NCI-H1048 (cell line): ENCODE results near the gene TMEM40.
"Not testable (repeated sequence)": the region's sequence is repeated elsewhere in the genome, so short reads cannot be mapped to it uniquely, and the experiment has no call there.

ENCODE experiments used
- DNase-seq: peaks from one replicate; lab custom pipeline; 2025; lab: John Stamatoyannopoulos, UW

The TMEM40 gene

DNA sequence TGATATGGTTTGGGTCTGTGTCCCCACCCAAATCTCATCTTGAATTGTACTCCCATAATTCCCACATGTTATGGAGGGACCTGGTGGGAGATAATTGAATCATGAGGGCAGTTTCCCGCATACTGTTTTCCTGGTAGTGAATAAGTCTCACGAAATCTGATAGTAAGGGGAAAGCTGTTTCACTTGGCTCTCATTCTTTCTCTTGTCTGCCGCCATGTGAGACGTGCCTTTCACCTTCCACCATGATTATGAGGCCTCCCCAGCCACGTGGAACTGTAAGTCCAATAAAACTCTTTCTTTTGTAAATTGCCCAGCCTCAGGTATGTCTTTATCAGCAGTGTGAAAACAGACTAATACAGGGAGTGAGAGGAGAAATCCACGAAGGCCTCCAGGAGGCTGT, 16.9 kb upstream of the TMEM40 start:
- not testable (repeated sequence) for DNase-seq

DNA sequence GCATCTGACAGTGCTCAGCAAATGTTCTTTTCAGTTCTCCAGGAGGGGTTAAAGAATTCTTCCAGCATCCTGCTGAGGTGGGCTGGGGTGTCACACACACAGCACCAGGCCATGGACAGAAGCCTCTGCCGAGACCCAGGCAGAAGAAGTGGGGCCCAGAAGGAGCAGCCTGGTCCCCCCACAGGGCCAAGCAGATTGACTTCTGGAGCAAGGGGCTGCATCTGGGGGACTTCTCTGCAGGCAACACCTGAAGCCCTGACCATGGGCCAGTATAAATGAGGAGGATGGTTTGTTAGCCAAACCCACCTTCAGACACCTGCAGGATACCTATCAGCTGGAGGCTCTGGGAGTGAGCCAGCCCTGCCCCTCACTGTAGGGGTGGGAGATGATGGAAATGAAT, 16.2 kb upstream of the TMEM40 start:
- DNase-seq = no peak

DNA sequence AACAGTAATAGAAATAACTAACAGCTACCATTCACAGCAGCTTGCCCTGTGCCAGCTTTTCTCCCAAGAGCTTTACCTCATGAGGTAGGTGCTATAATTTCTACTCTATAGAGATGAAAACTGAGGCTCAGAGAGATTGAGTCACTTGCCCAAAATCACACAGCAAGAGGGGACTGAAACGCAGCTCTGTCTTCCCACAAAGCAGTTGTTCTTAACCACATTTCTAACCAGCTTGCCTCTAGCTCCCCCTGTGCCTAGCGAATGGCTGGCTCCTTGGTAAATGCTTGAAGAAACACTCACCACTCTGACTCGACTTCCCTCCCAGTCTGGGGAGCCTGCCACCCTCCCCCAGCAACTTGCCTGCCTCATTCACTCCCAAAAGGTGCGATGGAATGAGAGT, 15.6 kb upstream of the TMEM40 start:
- DNase-seq = no peak

DNA sequence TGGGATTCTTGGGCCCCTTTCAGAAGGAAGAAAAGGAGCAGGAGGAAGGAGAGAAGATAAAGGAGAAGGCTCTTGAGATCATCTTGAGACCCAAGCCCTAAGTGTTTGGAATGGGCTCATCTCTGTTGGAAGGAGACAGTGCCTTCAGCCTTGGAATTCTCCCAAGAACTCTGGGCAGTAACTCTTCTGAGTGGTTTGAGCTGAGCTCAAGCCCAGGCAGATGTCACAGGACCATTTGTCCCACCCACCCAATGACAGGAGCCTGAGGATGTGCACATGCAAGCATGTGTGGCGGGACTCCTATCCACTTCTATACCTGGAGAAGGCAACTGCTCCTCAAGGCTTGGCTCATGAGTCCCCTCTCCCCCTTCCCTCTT, 14.6 kb upstream of the TMEM40 start:
- DNase-seq = no peak

DNA sequence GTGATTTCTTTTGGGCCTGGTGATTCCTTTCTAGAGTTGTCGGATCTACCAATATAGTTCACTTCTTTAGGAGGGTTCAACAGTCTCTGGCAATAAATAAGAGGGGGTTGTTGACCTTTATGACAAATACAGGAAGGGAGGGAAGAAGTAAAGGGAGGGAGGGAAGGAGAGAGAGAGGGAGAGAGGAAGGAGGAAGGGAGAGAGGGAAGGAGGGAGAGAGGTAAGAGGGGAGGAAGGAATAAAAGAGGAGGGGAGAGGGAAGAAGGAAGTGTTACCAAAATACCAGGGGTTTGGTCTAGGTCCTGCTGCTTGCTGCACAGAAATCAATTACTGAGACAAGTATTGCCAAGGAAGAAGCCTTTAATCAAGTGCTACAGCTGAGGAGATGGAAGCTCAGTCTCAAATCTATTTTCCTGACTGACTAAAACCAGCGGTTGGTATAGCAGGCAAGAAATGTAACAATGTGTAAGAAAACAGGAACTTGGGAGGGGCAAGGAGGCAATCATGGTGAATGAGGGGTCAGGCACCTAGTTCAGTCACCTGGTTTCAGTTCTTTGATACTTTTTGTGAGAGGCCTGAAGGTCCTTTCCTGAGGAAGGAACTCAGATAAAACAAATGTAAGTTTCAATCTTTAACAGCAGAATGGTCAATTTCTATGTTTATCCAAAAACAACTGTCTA, 14.1 kb upstream of the TMEM40 start:
- no peak for DNase-seq

DNA sequence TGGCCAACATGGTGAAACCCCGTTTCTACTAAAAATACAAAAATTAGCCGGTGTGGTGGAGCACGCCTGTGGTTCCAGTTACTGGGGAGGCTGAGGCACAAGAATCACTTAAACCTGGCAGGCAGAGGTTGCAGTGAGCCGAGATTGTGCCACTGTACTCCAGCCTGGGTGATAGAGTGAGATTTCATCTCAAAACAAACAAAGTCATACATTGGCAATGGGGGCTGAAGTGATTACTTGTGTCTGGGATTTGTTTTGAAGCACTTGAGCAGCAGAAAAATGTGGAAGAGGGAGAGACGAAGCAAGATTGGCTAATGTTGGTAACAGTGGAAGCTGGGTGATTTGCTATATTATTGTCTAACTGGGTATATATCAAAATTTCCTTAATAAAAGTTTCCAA, 13.4 kb upstream of the TMEM40 start:
- no peak for DNase-seq

DNA sequence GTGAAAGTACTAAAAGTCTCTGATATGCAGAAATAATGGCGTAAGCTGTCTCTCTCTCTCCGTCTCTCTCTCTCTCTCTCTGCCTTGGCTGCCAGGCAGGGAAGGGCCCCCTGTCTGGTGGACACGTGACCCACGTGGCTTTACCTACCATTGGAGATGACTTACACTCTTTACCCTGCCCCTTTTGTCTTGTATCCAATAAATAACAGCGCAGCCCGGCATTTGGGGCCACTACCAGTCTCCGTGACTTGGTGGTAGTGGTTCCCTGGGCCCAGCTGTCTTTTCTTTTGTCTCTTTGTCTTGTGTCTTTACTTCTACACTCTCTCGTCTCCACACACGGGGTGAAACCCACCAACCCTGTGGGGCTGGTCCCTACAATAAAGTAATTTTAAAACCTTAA, 12.2 kb upstream of the TMEM40 start:
- DNase-seq = no peak

DNA sequence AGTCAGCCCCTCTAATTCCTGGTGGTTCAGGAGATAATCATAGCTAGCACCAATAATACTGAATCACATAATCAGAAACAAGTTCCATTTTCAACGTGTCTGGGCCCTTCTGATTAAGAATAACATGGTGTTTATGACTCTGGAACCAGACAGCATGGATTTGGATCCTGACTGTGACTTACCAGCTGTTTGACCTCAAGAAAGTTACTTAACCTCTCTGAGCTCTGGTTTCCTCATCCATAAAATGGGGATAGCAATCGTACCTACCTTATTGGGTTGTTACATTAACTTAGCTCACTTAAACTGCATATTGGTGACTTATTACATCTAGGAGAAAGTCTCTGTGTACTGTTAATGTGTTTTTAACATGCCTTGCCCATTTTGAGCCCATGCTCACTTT, 10.7 kb upstream of the TMEM40 start:
- DNase-seq = no peak

DNA sequence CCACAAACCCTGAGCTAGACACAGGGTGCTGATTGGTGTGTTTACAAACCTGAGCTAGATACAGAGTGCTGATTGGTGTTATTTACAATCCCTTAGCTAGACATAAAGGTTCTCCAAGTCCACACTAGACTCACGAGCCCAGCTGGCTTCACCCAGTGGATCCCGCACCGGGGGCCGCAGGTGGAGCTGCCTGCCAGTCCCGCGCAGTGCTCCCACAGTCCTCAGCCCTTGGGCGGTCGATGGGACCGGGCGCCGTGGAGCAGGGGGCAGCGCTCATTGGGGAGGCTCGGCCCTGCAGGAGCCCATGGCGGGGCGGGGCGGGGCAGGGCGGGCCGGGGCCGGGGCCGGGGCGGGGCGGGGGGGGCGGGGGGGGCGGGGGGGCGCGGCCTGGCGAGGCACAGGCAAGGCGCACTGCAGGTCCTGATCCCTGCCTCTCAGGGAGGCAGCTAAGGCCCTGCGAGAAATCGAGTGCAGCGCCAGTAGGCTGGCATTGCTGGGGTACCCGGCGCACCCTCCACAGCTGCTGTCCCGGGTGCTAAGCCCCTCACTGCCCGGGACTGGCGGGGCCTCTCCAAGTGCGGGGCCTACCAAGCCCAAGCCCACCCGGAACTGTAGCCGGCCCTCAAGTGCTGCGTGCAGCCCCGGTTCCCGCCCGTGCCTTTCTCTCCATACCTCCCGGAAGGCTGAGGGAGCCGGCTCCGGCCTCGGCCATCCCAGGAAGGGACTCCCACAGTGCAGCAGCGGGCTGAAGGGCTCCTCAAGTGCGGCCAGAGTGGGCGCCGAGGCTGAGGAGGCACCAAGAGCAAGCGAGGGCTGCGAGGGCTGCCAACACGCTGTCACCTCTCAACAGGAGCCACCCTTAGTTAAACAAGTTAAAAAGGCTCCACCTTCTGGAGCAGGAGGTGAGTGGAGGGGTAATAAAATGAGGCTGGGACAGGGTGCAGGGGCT, 9.8 kb upstream of the TMEM40 start:
- no peak for DNase-seq

DNA sequence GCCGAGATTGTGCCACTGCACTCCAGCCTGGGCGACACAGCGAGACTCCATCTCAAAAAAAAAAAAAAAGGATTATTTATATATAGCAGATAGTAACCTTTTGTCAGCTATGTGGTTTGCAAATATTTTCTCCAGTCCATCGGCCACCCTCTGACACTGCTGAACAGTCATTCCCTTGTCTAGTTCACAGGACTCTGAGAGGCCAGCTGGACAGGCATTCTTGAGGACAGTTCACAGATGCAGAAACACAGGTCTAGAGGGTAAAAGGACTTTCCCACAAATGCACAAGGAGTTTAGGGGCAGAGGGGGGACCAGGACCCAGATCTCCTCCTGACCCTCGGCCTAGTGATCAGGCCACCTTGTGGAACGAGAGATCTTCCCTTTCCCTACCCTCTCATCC, 7.5 kb upstream of the TMEM40 start:
- no peak for DNase-seq

DNA sequence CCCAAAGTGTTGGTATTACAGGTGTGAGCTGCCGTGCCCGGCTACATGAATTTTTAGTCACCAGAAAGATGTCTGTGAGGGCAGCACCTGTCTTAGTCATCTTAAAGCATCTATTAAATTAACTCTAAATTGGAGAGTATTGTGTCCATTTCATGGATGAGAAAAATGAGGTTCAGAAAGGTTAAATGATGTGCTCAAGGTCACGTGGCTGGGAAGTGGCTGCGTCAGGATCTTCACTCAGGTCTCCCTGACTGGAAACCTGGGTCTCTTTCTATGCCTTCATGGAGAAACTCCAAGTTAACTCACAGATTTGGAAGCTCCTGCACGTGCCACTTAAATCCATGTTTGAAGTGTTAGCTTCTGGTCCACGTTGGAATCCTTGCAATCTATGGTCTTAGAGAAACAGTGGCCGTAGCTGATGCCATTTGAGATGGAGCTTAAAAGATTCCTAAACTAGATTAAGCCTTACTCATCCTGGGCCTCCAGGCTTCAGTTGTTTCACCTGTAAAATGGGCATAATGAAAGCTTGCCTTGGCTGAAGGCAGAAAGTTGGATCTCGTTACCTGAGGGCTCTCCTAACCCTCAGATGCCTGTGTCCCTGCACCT, 5.2 kb upstream of the TMEM40 start:
- no peak for DNase-seq

DNA sequence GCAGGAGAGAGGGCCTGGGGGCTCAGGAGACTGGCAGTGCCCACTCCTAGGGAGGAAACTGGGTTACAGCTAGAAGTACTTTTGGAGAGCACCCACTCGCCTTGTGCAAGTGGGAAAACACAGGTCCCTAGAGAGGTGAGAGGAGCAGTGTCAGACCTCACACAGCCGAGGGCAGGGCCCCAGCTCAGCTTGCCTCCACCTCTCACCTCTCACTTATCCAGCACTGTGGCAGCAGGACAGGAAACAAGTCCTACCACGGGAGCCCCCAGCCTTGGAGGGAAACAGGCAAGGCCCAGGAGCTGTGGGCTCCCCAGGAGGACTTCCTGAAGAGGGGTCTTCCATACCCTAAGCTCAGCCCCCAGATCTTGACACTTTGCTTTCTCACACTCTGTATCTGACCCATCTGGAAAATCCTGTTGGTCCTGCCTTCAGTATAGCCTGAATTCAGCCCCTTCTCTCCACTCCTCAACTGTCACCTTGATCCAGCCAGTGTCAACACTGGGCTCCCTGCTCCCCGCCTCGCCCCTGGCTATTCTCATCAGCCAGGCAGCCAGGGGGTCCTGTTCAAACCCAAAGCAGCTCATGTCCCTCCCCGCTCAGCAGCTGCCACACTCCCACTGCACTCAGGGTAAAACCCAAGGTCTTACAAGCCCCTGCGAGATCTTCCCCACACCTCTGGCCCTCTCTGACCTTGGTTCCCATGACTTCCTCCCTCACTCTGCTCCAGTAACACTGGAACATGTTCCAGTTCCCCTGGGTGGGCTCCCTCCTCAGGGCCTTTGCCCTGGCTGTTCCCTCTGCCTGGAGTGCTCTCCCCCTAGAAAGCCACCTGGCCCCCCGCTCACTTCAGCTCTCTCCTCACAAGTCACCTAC, 870 bp upstream of the TMEM40 start:
- no peak for DNase-seq

DNA sequence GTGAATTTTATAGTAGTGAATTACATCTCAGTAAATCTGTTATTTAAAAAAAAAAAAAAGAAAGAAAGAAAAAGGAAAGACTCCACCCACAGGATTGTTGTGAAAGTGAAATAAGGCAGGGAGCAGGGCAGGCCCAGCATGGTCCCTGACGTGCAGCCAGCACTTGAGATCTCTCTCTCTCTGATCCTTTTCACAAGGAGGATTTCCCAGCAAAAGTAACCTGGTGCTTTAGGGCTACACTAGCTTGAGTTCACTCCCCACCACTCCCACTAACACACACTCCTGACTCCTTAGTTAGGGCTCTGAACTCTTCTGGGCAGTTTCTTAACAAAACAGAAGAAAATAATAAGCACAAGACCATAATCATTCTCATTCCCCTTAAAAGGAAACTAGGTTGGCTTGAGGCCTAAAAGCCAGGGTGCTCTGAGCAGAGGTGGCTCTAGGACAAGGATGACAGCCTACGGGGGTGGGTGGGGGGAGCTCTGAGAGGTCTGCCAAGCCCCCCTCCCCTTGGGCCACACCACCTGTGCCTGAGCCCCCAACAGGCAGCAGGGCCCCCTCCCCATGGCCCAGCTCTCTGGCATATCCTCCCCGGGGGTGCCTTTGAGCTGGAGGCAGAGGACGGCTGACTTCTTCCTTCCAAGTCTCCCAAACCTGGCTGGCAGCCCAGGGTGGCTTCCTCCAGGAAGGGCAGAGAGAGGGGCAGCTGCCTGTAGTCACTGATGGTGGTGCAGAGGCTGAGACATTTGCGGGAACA, 856 bp downstream of the TMEM40 start:
- no peak for DNase-seq

DNA sequence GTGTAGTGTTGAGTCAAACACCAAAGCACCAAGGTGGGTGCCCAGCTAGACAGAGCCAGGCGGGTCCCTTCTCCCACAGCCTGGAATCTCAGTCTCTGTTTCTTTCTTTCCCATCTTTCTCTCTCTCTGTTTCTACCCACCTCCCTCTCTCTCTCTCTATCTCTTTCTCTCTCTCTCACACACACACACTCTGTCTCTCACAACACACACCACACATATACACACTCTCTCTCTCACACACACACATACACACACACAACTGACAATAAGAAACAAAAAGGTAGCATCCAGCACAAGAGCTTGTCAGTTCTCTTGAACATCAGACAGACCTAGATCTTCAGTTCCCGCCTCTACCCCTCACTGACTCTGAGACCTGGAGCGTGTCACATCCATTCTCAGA, 2.4 kb downstream of the TMEM40 start:
- no peak for DNase-seq

DNA sequence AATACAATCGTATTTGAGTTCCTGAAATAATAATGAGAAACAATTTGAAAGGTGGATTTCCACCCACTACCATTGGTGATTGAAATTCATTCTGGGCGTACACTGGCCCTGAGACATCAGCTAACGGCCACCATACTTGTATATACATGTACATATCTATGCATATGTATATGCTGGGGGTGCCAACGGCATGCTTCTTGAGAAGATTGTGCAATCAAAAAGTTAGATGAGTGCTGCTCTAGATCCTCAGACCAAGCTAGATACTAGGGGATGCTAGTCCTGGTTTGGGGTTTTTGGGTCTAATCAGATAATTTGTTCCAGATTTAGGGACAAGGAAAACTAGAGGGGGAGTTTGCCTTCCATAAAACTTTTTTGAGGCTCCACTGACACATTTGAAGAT, 2.9 kb downstream of the TMEM40 start:
- DNase-seq = no peak

DNA sequence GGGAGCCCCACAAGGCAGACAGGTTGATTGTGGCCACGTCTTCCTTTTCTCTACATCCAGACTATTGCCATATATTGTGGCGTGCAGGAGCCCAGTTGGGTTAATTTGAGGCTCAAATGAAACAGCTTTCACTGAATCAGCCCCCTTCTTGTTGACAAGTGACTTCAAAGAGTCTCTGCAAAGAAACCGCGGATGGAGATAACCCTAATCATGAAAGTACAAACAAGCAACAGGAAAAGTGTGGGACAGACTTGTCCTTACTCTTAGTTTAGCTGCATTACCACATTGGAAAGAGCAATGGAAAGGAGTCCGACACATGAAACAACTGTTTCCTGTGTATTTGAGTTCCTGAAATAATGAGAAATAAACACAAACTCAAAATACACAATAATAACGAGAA, 3.3 kb downstream of the TMEM40 start:
- no peak for DNase-seq

DNA sequence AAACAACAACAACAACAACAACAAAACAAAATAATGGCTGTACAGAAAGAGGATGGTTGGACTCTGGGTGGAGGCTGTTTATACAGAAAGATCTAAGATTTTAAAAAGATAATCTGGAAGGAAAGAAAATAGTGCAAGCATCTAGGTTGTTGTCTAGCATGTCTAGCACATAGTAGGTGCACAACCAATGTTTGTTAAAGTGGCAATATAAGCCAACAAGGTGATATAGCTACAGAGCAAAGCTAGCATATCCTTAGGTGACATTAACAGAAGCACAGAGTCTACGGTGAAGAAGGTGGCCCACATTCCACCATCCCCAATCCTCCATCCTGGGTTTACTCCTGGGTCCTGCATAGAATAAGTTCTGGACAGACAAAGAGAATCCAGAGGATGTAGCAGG, 4.7 kb downstream of the TMEM40 start:
- no peak for DNase-seq

DNA sequence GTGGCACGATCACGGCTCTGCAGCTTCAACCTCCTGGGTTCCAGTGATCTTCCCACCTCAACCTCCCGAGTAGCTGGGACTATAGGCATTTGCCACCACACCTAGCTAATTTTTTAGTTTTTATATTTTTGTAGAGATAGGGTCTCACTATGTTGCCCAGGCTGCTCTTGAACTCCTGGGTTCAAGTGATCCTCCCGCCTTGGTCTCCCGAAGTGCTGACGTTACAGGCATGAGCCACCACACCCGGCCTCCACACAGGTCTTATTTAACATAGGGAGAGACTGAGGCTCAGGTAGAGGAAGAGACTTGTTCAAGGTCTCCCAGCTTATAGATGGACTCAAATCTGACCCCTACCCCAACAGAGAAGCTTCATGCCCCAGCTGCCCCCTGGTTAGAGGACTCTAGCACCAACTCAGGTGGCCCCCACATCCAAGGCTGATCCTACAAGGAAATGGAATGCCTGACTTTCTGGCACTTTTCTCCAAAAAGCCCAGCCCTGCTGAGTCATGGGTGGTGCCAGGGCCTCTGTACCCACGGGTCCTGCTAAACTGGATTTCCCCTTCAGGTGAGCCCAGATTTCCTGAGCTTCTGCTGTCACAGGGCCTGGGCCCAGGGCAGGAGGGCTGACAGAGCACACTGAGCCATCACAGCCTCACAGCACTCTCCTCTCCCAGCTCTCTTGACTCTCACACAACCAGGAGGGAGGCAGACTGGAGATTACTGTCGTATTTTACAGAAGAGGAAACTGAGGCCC, 5.6 kb downstream of the TMEM40 start:
- DNase-seq = no peak

DNA sequence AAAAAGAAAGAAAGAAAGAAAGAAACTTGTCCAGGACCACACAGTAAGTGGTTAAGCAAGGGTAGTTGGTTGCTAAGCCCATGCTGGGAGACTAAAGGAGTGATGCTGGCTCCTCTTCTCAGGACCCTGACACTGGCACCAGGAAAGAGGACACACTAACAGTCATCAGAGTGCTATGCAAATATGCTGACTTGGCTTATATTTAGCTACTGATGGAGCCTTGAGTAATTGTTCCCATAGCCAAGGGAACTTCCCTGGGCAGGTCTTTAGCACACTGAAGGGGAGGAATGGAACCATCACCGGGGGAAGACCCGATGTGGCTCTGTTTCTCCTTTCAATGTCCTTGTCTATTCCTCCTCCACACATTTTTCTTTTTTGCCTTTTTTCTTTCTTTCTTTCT, 6.2 kb downstream of the TMEM40 start:
- DNase-seq = no peak

DNA sequence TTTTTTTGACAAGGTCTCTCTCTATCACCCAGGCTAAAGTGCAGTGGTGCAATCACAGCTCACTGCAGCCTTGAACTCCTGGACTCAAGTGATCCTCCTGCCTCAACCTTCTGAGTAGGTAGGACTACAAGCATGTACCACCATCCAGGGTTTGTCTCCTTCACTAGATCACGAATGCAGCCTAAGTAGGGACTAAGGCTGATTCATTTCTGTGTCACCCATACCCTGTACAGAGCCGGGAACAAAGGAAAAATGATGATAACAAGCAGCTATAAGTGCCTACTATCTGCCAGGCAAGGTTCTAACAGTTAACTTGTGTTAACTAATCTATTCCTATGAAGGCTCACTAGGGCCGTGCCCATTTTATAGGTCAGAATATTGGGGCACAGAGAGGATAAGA, 7.0 kb downstream of the TMEM40 start:
- no peak for DNase-seq

DNA sequence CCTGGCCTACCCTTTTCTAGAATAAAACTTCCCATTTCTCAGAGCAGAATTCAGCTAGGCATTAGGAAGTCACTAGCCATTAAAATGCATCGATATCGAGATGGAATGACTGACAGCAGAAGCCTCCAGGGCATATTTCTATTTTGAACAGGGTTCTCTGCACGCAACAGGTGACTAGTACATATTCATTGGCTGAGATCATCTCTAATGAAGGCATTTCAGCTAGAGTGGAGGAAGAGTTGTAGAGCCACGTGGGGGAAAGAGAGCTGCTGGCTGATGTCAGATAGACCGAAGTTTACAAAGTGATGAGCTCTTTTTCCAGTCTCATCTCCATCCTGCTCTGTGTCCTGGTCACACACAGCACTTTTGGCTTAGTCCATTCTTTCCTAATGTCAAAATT, 7.5 kb downstream of the TMEM40 start:
- no peak for DNase-seq
